Keratinocyte (primary cell): ENCODE data around the gene PDE3A. TPM values are rescaled to one million over a fixed set of nuclear protein-coding genes. Genes with fewer than 3 reads are reported as not detected.

Experiments
- DNase-seq: peaks from one replicate; pipeline ENCODE4 v3.0.0-alpha.2; 2011; ENCODE audit warnings: low read depth, missing footprints, low spot score
- FAIRE-seq: peaks from 2 replicates; lab custom pipeline; 2011; peaks lifted over from hg19 to GRCh38; lab: Jason Lieb, UNC
- H2AFZ ChIP-seq: 2 replicates; pipeline ENCODE4 v1.6.0; 2012; ENCODE audit warnings: low read length, control low read depth, inconsistent platforms; ENCODE audit not compliant: control insufficient read depth
- H3K27ac ChIP-seq: 2 replicates; pipeline ENCODE4 v1.5.1; 2011; ENCODE audit warnings: low read length; ENCODE audit not compliant: control insufficient read depth, insufficient read depth
- H3K27me3 ChIP-seq: 3 replicates; pipeline ENCODE4 v1.6.0; 2011; ENCODE audit warnings: low read length; ENCODE audit not compliant: control insufficient read depth, insufficient read depth; ENCODE audit errors: extremely low read depth
- H3K36me3 ChIP-seq, 2 experiments: 2 replicates in 1 of 2; 3 replicates in 1 of 2; pipeline ENCODE4 v1.5.1; 2011; ENCODE audit warnings: low read length in 2 of 2, mild to moderate bottlenecking in 1 of 2; ENCODE audit not compliant: control insufficient read depth in 2 of 2, insufficient read depth in 2 of 2; ENCODE audit errors: extremely low read depth in 1 of 2
- H3K4me1 ChIP-seq: 3 replicates; pipeline ENCODE4 v1.5.1; 2011; ENCODE audit warnings: low read length; ENCODE audit not compliant: control insufficient read depth, insufficient read depth; ENCODE audit errors: extremely low read depth
- H3K4me2 ChIP-seq: 3 replicates; pipeline ENCODE4 v1.6.0; 2011; ENCODE audit warnings: low read depth, low read length; ENCODE audit not compliant: control insufficient read depth, insufficient read depth; ENCODE audit errors: extremely low read depth
- H3K4me3 ChIP-seq, 3 experiments: fragments of 200-600 bp in 1 of 3; sonication (generic) in 1 of 3; 2 replicates in 2 of 3; 3 replicates in 1 of 3; pipeline ENCODE4 v1.5.1; 2011 to 2016; ENCODE audit warnings: low read length in 3 of 3, mild to moderate bottlenecking in 3 of 3, control low read depth in 2 of 3, inconsistent platforms in 1 of 3, low read depth in 1 of 3, mixed read lengths in 1 of 3, mixed run types in 1 of 3, moderate library complexity in 1 of 3; ENCODE audit not compliant: control insufficient read depth in 2 of 3, insufficient read depth in 2 of 3; ENCODE audit errors: extremely low read depth in 1 of 3
- H3K79me2 ChIP-seq: 2 replicates; pipeline ENCODE4 v1.6.0; 2012; ENCODE audit warnings: low read length; ENCODE audit not compliant: control insufficient read depth, insufficient read depth
- H3K9ac ChIP-seq: 3 replicates; pipeline ENCODE4 v1.6.0; 2011; ENCODE audit warnings: low read length; ENCODE audit not compliant: control insufficient read depth, insufficient read depth; ENCODE audit errors: extremely low read depth
- H3K9me1 ChIP-seq: 3 replicates; pipeline ENCODE4 v1.6.0; 2011; ENCODE audit warnings: low read length; ENCODE audit not compliant: control insufficient read depth, insufficient read depth; ENCODE audit errors: extremely low read depth
- H3K9me3 ChIP-seq: 2 replicates; pipeline ENCODE4 v1.5.1; 2012; ENCODE audit warnings: low read depth, low read length; ENCODE audit not compliant: control insufficient read depth
- H4K20me1 ChIP-seq: 3 replicates; pipeline ENCODE4 v1.6.0; 2011; ENCODE audit warnings: low read length; ENCODE audit not compliant: control insufficient read depth, insufficient read depth; ENCODE audit errors: extremely low read depth
- EZH2 ChIP-seq: IDR thresholded peaks from one replicate; pipeline ENCODE4 v1.6.1; 2012; ENCODE audit warnings: inconsistent platforms, mild to moderate bottlenecking, low read length, moderate library complexity
- dilution Hi-C: fragments of 300-500 bp; cut with MboI; formaldehyde crosslinking; loops from one replicate; pipeline ENCODE4 v1.7.0; 2020; ENCODE audit warnings: low sequenced_read_pairs; ENCODE audit not compliant: extremely low pct_ligation_motif_present
- polyA plus RNA-seq, 5 experiments: library from polyadenylated mRNA; depleted of rRNA in 3 of 5; stranded (reverse) in 3 of 5; stranded (forward) in 1 of 5; unstranded in 1 of 5; fragments of >200 nt; gene quantifications; 1 replicate in 1 of 5; 2 replicates in 3 of 5; 3 replicates in 1 of 5; pipeline versions ENCODE4 v1.2.1 to v1.2.3, GENCODE V29; 2011 to 2012; ENCODE audit warnings: missing spikeins in 2 of 5, low read depth in 1 of 5, low replicate concordance in 1 of 5
- TF ChIP-seq, protein P1 (sequence below), 3 experiments: IDR thresholded peaks in 1 of 3; conservative IDR thresholded peaks in 1 of 3; optimal IDR thresholded peaks in 1 of 3; 2 replicates in 2 of 3; 3 replicates in 1 of 3; pipeline versions ENCODE3 to v1.5.1; 2011; ENCODE audit warnings: low read length in 3 of 3, mild to moderate bottlenecking in 3 of 3, moderate library complexity in 2 of 3, control low read depth in 1 of 3, inconsistent platforms in 1 of 3; ENCODE audit not compliant: insufficient read depth in 2 of 3; ENCODE audit errors: extremely low read depth in 1 of 3

Gene PDE3A
- polyA plus RNA-seq, 1 donor (not counting 4 experiments of a cell fraction or from before 2014, with no cell fraction given): 0.01 TPM

DNA sequence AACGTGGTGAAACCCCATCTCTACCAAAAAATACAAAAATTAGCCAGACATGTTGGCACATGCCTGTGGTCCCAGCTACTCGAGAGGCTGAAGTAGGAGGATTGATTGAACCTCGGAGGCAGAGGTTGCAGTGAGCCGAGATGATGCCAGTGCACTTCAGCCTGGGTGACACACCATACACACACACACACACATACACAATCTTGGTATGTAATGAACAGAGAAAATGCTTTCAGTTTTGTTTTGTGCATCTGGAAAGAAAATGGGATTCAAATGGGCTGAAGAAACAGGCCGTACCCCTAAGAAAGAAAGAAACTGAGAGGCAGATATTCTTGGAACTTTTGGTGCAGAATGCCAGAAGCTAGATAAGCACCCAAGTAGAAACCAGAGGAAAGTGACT lies 107.2 kb downstream of the PDE3A start:
- Histone ChIP-seq H4K20me1 (no peaks in the 10 kb centered on the region), H3K4me2 (no peak overlapping the region), H3K9me1 (no peaks in the 10 kb centered on the region), H3K4me3 (no peak overlapping the region), H3K9me3 (no peaks in the 10 kb centered on the region), H3K79me2 (no peaks in the 10 kb centered on the region), H3K27me3 (no peaks in the 10 kb centered on the region), H3K27ac (no peak overlapping the region), H3K4me1 (no peaks in the 10 kb centered on the region), H2AFZ (no peak overlapping the region), H3K9ac (no peak overlapping the region), H3K36me3 (no peaks in the 10 kb centered on the region)
- dilution Hi-C loops: no loop called here
- FAIRE-seq (no peak), DNase-seq (no peak)
- no peak for TF ChIP-seq EZH2
- TF ChIP-seq, protein P1, sequence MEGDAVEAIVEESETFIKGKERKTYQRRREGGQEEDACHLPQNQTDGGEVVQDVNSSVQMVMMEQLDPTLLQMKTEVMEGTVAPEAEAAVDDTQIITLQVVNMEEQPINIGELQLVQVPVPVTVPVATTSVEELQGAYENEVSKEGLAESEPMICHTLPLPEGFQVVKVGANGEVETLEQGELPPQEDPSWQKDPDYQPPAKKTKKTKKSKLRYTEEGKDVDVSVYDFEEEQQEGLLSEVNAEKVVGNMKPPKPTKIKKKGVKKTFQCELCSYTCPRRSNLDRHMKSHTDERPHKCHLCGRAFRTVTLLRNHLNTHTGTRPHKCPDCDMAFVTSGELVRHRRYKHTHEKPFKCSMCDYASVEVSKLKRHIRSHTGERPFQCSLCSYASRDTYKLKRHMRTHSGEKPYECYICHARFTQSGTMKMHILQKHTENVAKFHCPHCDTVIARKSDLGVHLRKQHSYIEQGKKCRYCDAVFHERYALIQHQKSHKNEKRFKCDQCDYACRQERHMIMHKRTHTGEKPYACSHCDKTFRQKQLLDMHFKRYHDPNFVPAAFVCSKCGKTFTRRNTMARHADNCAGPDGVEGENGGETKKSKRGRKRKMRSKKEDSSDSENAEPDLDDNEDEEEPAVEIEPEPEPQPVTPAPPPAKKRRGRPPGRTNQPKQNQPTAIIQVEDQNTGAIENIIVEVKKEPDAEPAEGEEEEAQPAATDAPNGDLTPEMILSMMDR (optimal IDR thresholded peaks at IDR 0.05 in 1 of 3, IDR thresholded peaks at IDR 0.05 in 1 of 3, conservative IDR thresholded peaks at IDR 0.05 in 1 of 3; ENCODE audit: extremely low read depth in 1 of 3, insufficient read depth in 2 of 3, low read length in 3 of 3): no peak

DNA sequence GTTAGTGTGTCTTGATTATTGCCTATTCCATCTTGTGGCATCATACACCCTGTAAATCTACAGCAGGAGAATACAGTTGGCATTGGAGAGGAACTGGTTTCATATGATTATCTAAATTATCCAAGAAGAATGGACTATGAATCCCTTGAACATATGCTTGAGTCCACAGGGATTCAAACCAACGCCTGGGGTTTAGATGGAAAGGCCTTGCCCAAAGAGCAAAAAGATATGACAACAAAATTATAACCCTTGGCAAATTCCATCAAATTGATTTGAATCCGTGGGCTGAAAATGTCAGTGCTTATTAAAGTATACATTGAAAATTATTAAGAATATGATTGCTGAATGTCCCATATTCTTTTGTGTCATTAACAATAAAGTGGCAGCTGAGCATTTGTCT lies 108.2 kb downstream of the PDE3A start:
- dilution Hi-C loops: no loop called here
- Histone ChIP-seq H3K4me3 (no peak overlapping the region), H2AFZ (no peak overlapping the region), H3K9ac (no peak overlapping the region), H4K20me1 (no peaks in the 10 kb centered on the region), H3K9me1 (no peaks in the 10 kb centered on the region), H3K4me2 (no peak overlapping the region), H3K27me3 (no peaks in the 10 kb centered on the region), H3K27ac (no peak overlapping the region), H3K4me1 (no peaks in the 10 kb centered on the region), H3K36me3 (no peaks in the 10 kb centered on the region), H3K79me2 (no peaks in the 10 kb centered on the region), H3K9me3 (no peaks in the 10 kb centered on the region)
- no peak for FAIRE-seq
- TF ChIP-seq EZH2: no peak
- TF ChIP-seq, protein P1 (optimal IDR thresholded peaks at IDR 0.05 in 1 of 3, IDR thresholded peaks at IDR 0.05 in 1 of 3, conservative IDR thresholded peaks at IDR 0.05 in 1 of 3; ENCODE audit: extremely low read depth in 1 of 3, insufficient read depth in 2 of 3, low read length in 3 of 3): no peak
- DNase-seq: no peak
